HepG2 (cell line): ENCODE measurements around the gene ZSCAN31. TPM values are rescaled to one million over a fixed set of nuclear protein-coding genes. Genes with fewer than 3 reads are reported as not detected.

ENCODE experiments used
- ATAC-seq: fragments of 200-7000 bp; cut with Tn5 transposase; 3 replicates; pipeline ENCODE4 v1.9.1; 2020; ENCODE audit warnings: mild to moderate bottlenecking, moderate library complexity
- BruUV-seq: library from RNA; stranded (reverse); fragments of 400-500 nt; replicated peaks from 2 replicates; lab custom pipeline; 2021; lab: Mats Ljungman, UMichigan
- CTCF ChIA-PET: fragments of 300-600 bp; formaldehyde crosslinking; extraction: SDS; loops from one replicate; lab custom pipeline; 2021; ENCODE audit warnings: low total read pairs, inconsistent platforms, low intra/inter-chr PET ratio; lab: Yijun Ruan, JAX
- POLR2A ChIA-PET: fragments of 350-600 bp; sonication (Branson Sonifier 250); formaldehyde crosslinking; loops from one replicate; lab custom pipeline; 2020; ENCODE audit warnings: antibody characterized with exemption, inconsistent platforms; lab: Yijun Ruan, JAX
- DNase-seq: peaks from one replicate; pipeline ENCODE4 v3.0.0-alpha.2; 2015; ENCODE audit warnings: low spot score
- FAIRE-seq: peaks from 3 replicates; lab custom pipeline; 2011; peaks lifted over from hg19 to GRCh38; lab: Jason Lieb, UNC
- H2AFZ ChIP-seq: one replicate; pipeline ENCODE4 v1.6.1; 2011; ENCODE audit warnings: low read length, inconsistent platforms
- H3K27ac ChIP-seq: fragments of 300-600 bp; 3 replicates; pipeline ENCODE4 v1.8.0; 2011; ENCODE audit warnings: mixed run types, mild to moderate bottlenecking, mixed read lengths, low read length, inconsistent platforms; ENCODE audit not compliant: insufficient read depth; ENCODE audit errors: extremely low read length
- H3K27me3 ChIP-seq, 2 experiments: fragments of 200-600 bp in 1 of 2; 2 replicates in 1 of 2; 3 replicates in 1 of 2; pipeline versions ENCODE4 v1.6.0 to v1.8.0; 2011; ENCODE audit warnings: low read length in 2 of 2, mild to moderate bottlenecking in 2 of 2, moderate library complexity in 2 of 2, inconsistent platforms in 1 of 2; ENCODE audit not compliant: insufficient read depth in 2 of 2, control insufficient read depth in 1 of 2
- H3K36me3 ChIP-seq, 2 experiments: fragments of 200-600 bp in 1 of 2; replicated peaks in 1 of 2; 2 replicates in 1 of 2; 3 replicates in 1 of 2; pipeline versions ENCODE4 v1.5.1 to v1.8.0; 2011; ENCODE audit warnings: low read length in 2 of 2, inconsistent platforms in 1 of 2; ENCODE audit not compliant: insufficient read depth in 2 of 2, control insufficient read depth in 1 of 2
- H3K4me1 ChIP-seq: 2 replicates; pipeline ENCODE4 v1.5.1; 2012; ENCODE audit warnings: low read length, inconsistent platforms; ENCODE audit not compliant: insufficient read depth
- H3K4me2 ChIP-seq: 2 replicates; pipeline ENCODE4 v1.6.0; 2011; ENCODE audit warnings: low read depth, low read length, inconsistent platforms
- H3K4me3 ChIP-seq, 3 experiments: fragments of 200-600 bp in 1 of 3; sonication (generic), shearing (Covaris generic) in 1 of 3; replicated peaks in 1 of 3; 2 replicates each; pipeline ENCODE4 v1.5.1; 2011 to 2016; ENCODE audit warnings: low read length in 3 of 3, inconsistent platforms in 2 of 3, low read depth in 2 of 3, mild to moderate bottlenecking in 2 of 3, control low read depth in 1 of 3, mixed read lengths in 1 of 3; ENCODE audit not compliant: insufficient read depth in 1 of 3
- H3K79me2 ChIP-seq: one replicate; pipeline ENCODE4 v1.6.1; 2011; ENCODE audit warnings: low read length, inconsistent platforms; ENCODE audit not compliant: insufficient read depth
- H3K9ac ChIP-seq: 2 replicates; pipeline ENCODE4 v1.6.0; 2011; ENCODE audit warnings: mild to moderate bottlenecking, low read depth, low read length, inconsistent platforms; ENCODE audit not compliant: insufficient read depth
- H3K9me3 ChIP-seq: 2 replicates; pipeline ENCODE4 v1.5.1; 2012; ENCODE audit warnings: mild to moderate bottlenecking, low read length
- H4K20me1 ChIP-seq: 2 replicates; pipeline ENCODE4 v1.6.0; 2011; ENCODE audit warnings: inconsistent platforms, mild to moderate bottlenecking, low read length, moderate library complexity; ENCODE audit not compliant: insufficient read depth
- HDAC6 ChIP-seq: fragments of 200-600 bp; sonication (generic); IDR thresholded peaks from 2 replicates; pipeline ENCODE4 v1.7.0; 2017; ENCODE audit warnings: mild to moderate bottlenecking, antibody characterized with exemption, low read length, low read depth
- MAFF ChIP-seq: IDR thresholded peaks from 2 replicates; pipeline ENCODE4 v1.6.1; 2011; ENCODE audit warnings: low read depth, low read length, improper control_type of control experiment
- MAFK ChIP-seq, 2 experiments: IDR thresholded peaks in 1 of 2; conservative IDR thresholded peaks in 1 of 2; 2 replicates each; pipeline ENCODE4 v1.6.1; 2011; ENCODE audit warnings: improper control_type of control experiment in 2 of 2, low read length in 2 of 2
- NFATC3 ChIP-seq: sonication (generic); formaldehyde crosslinking; IDR thresholded peaks from 2 replicates; pipeline ENCODE4 v1.5.1; 2020; ENCODE audit warnings: mild to moderate bottlenecking, missing genetic modification reagents
- NPAS2 ChIP-seq: sonication (generic); formaldehyde crosslinking; IDR thresholded peaks from 2 replicates; pipeline ENCODE4 v1.8.0; 2022; ENCODE audit warnings: mild to moderate bottlenecking, missing genetic modification reagents, borderline replicate concordance
- ZNF629 ChIP-seq: sonication (generic); formaldehyde crosslinking; conservative IDR thresholded peaks from 2 replicates; pipeline ENCODE4 v1.5.0; 2020; ENCODE audit warnings: missing genetic modification reagents
- WGBS: methylation state at CpG from one replicate; pipeline ENCODE4 v1.1.6; 2017; ENCODE audit warnings: low lambda C conversion rate; 5-methylcytosine and 5-hydroxymethylcytosine counted together
- in situ Hi-C: cut with HindIII; loops from 2 replicates; pipeline ENCODE4 v1.10.0; 2017; ENCODE audit warnings: low pct_unique_long_range_greater_than_20kb; ENCODE audit not compliant: extremely low pct_ligation_motif_present
- intact Hi-C: fragments of 100-400 bp; cut with micrococcal nuclease; formaldehyde crosslinking; loops from one replicate; pipeline ENCODE4 v1.10.0; 2022; ENCODE audit not compliant: unreplicated experiment
- polyA plus RNA-seq, 8 experiments: library from polyadenylated mRNA; depleted of rRNA in 3 of 8; stranded (reverse) in 7 of 8; unstranded in 1 of 8; fragments of >200 nt; fragmentation: Illumina TruSeq in 4 of 8; extraction: Trizol in 4 of 8; gene quantifications; 2 replicates each; pipeline versions ENCODE4 v1.2.1 to v1.2.3, GENCODE V29; 2011 to 2016; ENCODE audit warnings: low read depth in 4 of 8, missing spikeins in 1 of 8, mixed read lengths in 1 of 8; ENCODE audit not compliant: insufficient read depth in 1 of 8
- total RNA-seq, 5 experiments: library from RNA; depleted of rRNA; stranded (reverse); fragments of >200 nt; fragmentation: Illumina TruSeq; extraction: Trizol; gene quantifications; 2 replicates each; pipeline ENCODE4 v1.2.3, GENCODE V29; 2016; ENCODE audit warnings: low read depth in 1 of 5
- TF ChIP-seq, protein P1 (sequence below): sonication (generic); formaldehyde crosslinking; conservative IDR thresholded peaks from 2 replicates; pipeline ENCODE4 v1.4.0; 2020; ENCODE audit warnings: missing genetic modification reagents
- TF ChIP-seq, protein P2 (sequence below): sonication (generic); formaldehyde crosslinking; conservative IDR thresholded peaks from 2 replicates; pipeline ENCODE4 v1.8.0; 2022; ENCODE audit warnings: low read depth, missing genetic modification reagents

ZSCAN31 gene
- total and polyA plus RNA-seq, 2 of the 13 experiments (the other 11 are each of a cell fraction or from before 2014, with no cell fraction given), result 5.3 to 6.2 TPM

DNA sequence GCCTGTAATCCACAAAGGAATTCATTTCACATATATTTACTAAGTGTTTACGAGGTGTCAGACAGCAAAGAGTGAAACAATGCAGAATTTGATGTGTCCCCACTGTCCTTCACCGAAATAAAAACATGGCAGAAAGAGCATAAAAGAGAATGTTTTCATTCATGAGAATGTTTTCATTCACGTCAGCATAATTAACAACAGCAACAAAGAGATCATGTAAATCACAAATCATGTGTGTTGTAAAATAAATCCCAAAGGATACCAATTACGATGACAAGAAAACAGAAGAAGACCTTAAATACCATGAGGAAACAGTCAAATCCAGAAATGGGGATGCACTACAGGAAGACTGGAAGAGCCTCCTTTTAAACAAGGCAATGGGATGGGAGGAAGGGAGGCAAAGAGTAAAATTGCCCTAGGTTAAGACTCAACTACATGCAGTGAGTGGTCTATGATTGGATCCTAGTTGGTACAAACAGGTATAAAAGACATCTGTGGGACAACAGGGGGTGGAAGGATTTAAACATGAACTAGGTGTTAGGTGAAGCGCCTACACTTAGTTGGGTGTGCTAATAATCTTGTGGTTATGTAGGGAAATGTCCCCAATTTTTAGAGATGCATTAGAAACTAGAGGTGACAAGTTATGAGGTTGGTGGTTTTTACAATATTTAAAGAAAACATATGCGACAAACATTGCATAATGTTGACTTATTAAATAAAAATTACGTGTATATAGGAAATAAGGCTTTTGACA, 1.5 kb downstream of the ZSCAN31 start:
- Histone ChIP-seq H3K79me2 (peaks cover 9% of the 10 kb centered on the region), H3K4me3 (peak overlapping the region; percentile 42 to 94 (median 80); a peak in 5 of 6 replicates), H3K4me2 (peak overlapping the region; percentile 87), H3K9me3 (no peaks in the 10 kb centered on the region), H4K20me1 (no peaks in the 10 kb centered on the region), H3K36me3 (no peaks in the 10 kb centered on the region), H3K27me3 (no peaks in the 10 kb centered on the region; a peak in 1 of 5 replicates), H2AFZ (no peak overlapping the region), H3K9ac (peak overlapping the region; percentile 88), H3K4me1 (peaks cover 25% of the 10 kb centered on the region), H3K27ac (peak overlapping the region; percentile 96)
- CTCF ChIA-PET, result no interaction called here
- POLR2A ChIA-PET, result interaction anchor here (1.0 to 4.9 kb wide), 16 partner anchors 7 to 496 kb away, joined by 3 to 108 read pairs (median 10); partner anchors contain the start of genes PGBD1, ZKSCAN3, ZKSCAN8 and ZSCAN26
- intact Hi-C loops, result loop anchor here (1.0 kb wide), 2 partner anchors 10 to 11 kb away; no protein-coding TSS in a partner anchor
- 95% methylated on average over 7 of the region's 7 CpGs for WGBS
- no peak for DNase-seq
- no peak for FAIRE-seq
- in situ Hi-C loops, result no loop called here
- TF ChIP-seq ZNF629 (CRISPR knock-in tag) (no peak), NPAS2 (CRISPR knock-in tag) (no peak), NFATC3 (no peak), MAFK (conservative IDR thresholded peaks at IDR 0.05 in 1 of 2, IDR thresholded peaks at IDR 0.05 in 1 of 2; ENCODE audit: low read length in 2 of 2) (peak; percentile 69 to 77), MAFF (peak; percentile 72), HDAC6 (no peak)
- TF ChIP-seq, protein P1, sequence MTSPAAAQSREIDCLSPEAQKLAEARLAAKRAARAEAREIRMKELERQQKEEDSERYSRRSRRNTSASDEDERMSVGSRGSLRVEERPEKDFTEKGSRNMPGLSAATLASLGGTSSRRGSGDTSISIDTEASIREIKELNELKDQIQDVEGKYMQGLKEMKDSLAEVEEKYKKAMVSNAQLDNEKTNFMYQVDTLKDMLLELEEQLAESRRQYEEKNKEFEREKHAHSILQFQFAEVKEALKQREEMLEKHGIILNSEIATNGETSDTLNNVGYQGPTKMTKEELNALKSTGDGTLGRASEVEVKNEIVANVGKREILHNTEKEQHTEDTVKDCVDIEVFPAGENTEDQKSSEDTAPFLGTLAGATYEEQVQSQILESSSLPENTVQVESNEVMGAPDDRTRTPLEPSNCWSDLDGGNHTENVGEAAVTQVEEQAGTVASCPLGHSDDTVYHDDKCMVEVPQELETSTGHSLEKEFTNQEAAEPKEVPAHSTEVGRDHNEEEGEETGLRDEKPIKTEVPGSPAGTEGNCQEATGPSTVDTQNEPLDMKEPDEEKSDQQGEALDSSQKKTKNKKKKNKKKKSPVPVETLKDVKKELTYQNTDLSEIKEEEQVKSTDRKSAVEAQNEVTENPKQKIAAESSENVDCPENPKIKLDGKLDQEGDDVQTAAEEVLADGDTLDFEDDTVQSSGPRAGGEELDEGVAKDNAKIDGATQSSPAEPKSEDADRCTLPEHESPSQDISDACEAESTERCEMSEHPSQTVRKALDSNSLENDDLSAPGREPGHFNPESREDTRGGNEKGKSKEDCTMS (CRISPR knock-in tag), result no peak
- TF ChIP-seq, protein P2, sequence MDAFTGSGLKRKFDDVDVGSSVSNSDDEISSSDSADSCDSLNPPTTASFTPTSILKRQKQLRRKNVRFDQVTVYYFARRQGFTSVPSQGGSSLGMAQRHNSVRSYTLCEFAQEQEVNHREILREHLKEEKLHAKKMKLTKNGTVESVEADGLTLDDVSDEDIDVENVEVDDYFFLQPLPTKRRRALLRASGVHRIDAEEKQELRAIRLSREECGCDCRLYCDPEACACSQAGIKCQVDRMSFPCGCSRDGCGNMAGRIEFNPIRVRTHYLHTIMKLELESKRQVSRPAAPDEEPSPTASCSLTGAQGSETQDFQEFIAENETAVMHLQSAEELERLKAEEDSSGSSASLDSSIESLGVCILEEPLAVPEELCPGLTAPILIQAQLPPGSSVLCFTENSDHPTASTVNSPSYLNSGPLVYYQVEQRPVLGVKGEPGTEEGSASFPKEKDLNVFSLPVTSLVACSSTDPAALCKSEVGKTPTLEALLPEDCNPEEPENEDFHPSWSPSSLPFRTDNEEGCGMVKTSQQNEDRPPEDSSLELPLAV (CRISPR knock-in tag), result no peak
- no TSS peak for BruUV-seq
- ATAC-seq, result no peak
